Stimulated activated CD4-positive, alpha-beta T cell treated with anti-CD3 and anti-CD28 coated beads, Interleukin-12 subunit alpha, Interleukin-12 subunit beta, amount 100 ng/mL, for 4 hours (primary cell): ENCODE results near the gene TNFAIP8L1.

Experiments used
- DNase-seq: peaks from one replicate; pipeline ENCODE4 v3.0.0-alpha.2; 2020

Gene TNFAIP8L1

DNA sequence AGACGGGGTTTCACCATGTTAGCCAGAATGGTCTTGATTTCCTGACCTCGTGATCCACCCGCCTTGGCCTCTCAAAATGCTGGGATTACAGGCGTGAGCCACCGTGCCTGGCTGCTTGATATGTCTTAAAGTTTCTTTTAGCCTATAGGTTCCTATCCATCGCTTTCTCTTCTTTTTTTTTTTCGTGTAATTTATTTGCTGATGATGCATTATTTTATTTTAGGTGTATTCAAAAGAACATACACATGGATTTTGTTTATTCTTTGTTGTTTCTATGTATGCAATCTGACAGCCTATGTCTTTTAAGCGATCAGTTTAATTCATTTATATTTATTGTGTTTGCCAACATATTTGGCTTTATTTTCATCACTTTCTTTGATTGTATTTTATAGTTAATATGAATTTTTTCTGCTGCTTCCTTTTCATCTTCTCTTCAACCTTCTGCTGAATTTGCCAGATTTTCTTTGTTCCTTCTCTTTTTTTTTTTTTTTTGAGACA, 26.0 kb upstream of the TNFAIP8L1 start:
- DNase-seq, result no peak

- DNase-seq, result no peak
These were observed 21.3 kb upstream of the TNFAIP8L1 start for GRCh38 chr19:4618019-4618418.

GRCh38 chr19:4619668-4620294, 19.5 kb upstream of the TNFAIP8L1 start:
- no peak for DNase-seq

- no peak for DNase-seq
These were observed 18.6 kb upstream of the TNFAIP8L1 start for GRCh38 chr19:4620675-4621074.

DNA sequence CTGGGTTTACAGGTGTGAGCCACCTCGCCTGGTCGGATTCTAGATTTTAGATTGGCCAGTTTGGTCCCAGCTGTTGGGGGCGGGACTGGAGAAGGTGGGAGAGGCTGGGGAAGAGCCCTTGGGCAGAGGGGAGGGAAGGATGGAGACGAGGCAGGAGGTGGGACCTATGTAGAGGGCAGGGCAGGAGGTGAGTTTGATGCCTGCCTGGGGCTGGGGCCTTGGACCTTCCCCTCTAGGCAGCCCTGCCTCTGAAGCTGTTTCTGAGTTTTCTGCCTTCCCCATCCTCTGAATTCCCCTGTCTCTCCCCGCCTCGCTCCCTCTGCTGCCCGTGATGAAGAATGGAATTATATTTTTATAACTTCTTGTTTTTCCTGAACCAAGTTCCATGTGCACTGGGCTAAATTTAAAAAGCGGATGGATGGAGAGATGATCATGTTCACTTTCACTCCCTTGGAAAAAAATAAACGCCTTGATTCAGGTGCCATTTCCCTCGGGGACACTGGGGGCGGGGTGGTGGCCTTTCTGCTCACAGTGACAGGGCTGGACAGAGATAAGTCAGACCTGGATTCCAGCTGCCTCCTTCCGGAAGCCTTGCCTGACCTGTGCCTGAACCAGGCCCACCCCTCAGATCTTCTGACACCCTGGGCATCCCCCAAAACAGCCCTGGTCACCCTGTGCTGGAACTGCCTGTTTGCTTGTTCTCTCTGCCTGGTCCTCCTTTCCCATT, 16.5 kb upstream of the TNFAIP8L1 start:
- no peak for DNase-seq

DNA sequence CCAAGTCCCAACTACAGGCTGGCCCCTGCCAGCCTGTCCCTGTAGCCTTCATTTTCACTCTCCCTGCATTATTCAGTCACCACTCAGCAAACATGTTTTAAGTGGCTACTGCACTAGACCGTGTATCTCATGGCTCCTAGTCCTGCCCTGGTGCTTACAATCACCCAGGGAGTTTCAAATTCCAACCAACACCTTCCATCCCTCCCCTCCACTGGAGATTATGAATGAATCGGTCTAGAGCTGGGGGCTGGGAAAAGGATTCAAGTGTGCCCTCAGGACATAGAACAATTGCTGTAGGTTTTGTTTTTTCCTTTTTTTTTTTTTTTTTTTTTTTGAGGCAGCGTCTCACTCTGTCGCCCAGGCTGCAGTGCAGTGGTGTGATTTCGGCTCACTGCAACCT, 15.0 kb upstream of the TNFAIP8L1 start:
- no peak for DNase-seq

DNA sequence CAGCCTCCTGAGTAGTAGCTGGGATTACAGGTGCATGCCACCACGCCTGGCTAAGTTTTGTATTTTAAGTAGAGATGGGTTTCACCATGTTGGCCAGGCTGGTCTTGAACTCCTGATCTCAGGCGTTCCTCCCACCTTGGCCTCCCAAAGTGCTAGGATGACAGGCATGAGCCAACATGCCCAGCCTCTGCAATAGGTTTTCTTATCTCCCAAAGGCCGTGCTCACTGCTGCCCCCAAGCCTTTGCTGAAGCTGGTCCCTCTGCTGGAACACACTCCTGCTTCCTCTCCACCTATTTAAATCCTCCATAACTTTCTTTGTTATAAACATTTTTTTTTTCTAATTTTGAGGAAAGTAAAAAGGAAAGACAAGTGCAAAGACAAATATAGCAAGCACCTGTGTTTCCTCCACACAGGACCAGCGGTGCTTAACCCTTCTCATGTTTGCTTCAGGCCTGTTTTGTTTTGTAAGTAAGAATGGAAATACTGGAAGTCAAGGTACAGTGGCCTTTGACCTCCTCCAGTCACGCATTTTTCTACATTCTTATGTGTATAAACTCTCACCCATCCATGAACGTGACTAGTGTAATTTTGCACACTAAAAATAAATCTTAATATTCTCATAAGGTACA, 14.5 kb upstream of the TNFAIP8L1 start:
- DNase-seq, result no peak

GRCh38 chr19:4633140-4633967, 6.0 kb upstream of the TNFAIP8L1 start:
- peak; percentile 24 for DNase-seq

- no peak for DNase-seq
These were observed 3.6 kb upstream of the TNFAIP8L1 start for GRCh38 chr19:4635754-4636116.

DNA sequence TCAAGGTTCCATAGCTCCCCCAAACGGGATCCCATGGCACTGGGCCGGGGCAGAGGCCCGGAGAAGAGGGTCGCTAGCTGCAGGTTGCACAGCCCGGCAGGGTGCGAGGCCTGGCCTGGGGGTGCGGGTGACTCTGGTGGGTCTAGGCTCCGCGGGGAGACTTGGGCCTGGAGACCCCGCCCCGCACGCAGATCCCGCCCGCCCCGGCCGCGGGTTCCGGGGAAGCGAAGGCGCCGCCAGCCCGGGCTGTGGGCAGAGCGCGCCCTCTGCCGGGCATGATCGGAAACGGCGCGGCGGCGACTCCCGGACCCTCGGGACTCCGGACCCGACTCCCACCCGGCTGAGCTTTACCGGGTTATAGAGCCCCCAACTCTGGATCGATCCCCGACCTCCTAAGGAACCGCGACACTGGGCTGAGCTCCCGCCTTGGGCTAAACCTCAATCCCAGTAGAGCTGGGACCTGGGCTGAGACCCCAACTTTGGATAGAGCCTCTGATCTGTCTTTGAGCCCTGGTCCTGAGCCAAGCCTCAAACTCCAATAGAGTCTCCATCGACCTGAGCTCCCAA, 3.1 kb upstream of the TNFAIP8L1 start:
- DNase-seq, result peak; percentile 81

- no peak for DNase-seq
These were observed 2.6 kb upstream of the TNFAIP8L1 start for GRCh38 chr19:4636761-4637160.

GRCh38 chr19:4638317-4638716, 999 bp upstream of the TNFAIP8L1 start:
- DNase-seq, result no peak

- DNase-seq, result no peak
These were observed 373 bp downstream of the TNFAIP8L1 start for GRCh38 chr19:4639531-4640246.

DNA sequence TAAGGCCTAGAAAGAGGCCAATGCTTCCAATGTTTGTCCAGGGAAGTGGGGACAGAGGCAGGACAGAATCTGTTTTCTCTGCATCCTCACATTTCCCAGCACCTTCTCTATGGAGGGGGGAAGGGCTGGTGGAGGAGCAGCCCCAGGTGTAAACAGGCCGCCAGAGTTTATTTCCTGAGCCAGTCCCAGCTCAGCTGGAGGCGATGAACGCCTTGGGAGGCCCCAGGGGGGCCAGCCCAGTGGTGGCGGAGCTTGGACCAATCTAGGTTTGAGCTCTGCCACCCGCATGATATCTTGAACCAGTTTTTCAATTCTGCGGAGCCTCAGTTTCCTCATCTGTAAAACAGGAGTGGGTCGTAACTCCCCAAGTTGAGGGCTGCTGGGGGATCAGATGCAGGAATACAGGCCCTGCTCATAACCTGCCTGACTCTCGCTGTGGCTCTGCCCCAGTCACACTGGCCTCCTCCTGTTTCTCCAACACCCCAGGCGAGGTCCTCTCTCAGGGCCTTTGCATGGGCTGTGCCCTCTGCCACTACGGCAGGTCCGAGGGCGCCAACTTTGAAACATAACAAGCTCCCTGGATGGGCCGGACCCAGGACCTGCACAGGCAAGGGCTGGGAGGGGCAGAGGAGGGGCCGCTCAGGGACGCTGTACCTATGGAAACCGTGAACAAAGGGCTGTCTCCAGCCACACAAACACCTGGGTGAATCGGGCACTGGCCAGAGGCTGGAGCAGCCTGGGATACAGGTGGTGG, 1.1 kb downstream of the TNFAIP8L1 start:
- DNase-seq, result no peak

DNA sequence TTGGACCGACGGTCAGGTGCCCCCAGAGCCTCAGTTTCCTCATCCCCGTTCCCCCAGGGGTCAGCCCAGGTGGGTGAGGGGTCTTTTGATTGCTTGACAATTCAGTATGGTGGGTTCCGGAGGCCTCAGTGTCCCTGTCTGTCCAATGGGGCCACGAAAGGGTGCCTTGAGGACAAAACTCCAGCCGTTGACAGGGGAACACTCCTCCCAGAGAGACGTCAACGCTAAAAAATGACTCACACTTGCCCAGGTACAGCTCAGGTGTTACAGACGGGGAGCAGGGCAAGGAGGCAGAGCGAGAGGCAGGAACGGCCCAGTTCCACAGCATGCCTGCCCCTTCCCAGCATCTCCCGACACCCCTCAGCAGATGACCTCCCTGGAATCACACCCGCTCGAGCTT, 1.8 kb downstream of the TNFAIP8L1 start:
- DNase-seq, result no peak

DNA sequence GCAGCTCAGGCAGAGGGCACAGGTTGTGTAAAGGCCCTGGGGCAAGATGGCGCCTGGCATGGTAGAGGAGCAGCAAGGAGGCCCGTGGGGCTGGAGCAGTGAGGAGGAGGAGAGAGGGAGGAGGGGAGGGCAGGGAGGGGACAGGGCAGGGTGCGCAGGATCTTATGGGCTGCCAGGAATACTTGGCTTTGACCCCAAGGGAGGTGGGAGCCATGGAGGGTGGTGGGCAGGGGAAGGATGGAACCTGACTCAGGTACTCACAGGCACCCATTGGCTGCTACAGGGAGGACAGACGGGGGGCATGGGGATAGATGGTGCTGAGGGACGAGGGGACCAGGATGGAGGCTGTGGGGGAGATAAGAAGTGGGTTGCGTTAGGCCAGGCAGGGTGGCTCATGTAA, 3.3 kb downstream of the TNFAIP8L1 start:
- DNase-seq, result no peak

DNA sequence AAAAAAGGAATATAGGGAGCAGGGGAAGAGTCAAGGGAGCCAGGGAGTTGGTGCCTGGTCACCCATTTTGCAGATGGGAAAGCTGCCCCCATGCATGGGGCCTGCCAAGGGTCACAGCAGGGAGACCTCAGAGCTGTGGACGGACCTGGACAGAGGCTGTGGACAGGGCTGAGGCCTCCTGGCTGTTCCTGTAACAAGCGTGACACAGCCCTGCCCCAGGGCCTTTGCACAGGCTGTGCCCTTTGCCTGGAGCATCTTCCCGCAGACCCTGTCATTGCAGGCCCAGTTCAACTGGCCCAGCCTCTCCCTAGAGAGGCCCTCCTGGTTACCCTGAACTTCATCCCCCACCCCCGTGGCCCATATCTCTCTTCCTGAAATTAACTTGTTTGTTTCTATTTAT, 6.4 kb downstream of the TNFAIP8L1 start:
- DNase-seq, result no peak

GRCh38 chr19:4647676-4648644, 8.6 kb downstream of the TNFAIP8L1 start:
- DNase-seq, result no peak

- DNase-seq, result no peak
These were observed 10.2 kb downstream of the TNFAIP8L1 start for GRCh38 chr19:4649392-4650047.

DNA sequence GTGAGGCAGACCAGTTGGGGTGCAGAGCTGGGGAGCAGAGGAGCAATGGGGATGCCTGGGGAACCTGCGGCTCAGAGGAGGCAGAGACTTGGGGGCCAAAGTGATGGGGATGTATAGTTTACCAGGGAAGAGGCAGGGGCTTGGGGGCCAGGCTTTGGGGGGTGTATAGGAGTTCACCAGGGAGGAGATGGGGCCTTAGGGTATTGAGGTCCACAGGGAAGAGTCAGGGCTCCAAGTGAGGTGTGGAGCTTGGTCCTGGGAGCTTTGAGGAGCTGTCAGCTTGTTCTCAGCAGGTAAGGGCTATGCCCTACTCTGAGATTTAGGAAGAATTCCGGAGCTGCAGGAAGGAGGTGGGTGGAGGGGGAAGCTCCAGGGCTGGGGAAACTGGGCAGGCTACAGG, 10.8 kb downstream of the TNFAIP8L1 start:
- no peak for DNase-seq
